Dermis microvascular lymphatic vessel endothelial cell (primary cell): ENCODE data around the gene TXLNA. TPM values are rescaled to one million over a fixed set of nuclear protein-coding genes. Genes with fewer than 3 reads are reported as not detected.
A peak's percentile ranks its signal among the peaks of the same experiment; 100 is the strongest.
"Not testable (repeated sequence)": the region's sequence is repeated elsewhere in the genome, so short reads cannot be mapped to it uniquely, and the experiment has no call there.

Source experiments
- DNase-seq, 2 donors: peaks; one replicate each; pipeline versions ENCODE4 v3.0.0 to v3.0.0-alpha.2; 2010; ENCODE audit warnings: low read depth in 2 of 2
- total RNA-seq: library from RNA; depleted of rRNA; stranded (reverse); fragments of >200 nt; gene quantifications from 2 replicates; pipeline ENCODE4 v1.2.1, GENCODE V29; 2014

TXLNA gene
- total RNA-seq: 57.6 and 68.0 TPM in 2 replicates

GRCh38 chr1:32179443-32180185 is at the start of gene TXLNA:
Gene TXLNA, plus strand, starts transcription at chr1:32179675. Its CDS starts 671 bp downstream, at chr1:32180346.
- peak; percentile 79 to 94 for DNase-seq

- DNase-seq: not testable (repeated sequence)
Observed at GRCh38 chr1:32133950-32134280, 45.6 kb upstream of the TXLNA start.

GRCh38 chr1:32137111-32137510 is 42.4 kb upstream of the TXLNA start:
- no peak for DNase-seq

GRCh38 chr1:32138965-32139364 is 40.5 kb upstream of the TXLNA start:
- DNase-seq: peak in 1 of 2 donors; percentile 21

- peak in 1 of 2 donors; percentile 28 for DNase-seq
Observed at GRCh38 chr1:32142446-32143301, 36.8 kb upstream of the TXLNA start.

GRCh38 chr1:32143302-32143695 is 36.2 kb upstream of the TXLNA start:
- not testable (repeated sequence) for DNase-seq

- no peak for DNase-seq
Observed at GRCh38 chr1:32144033-32144432, 35.4 kb upstream of the TXLNA start.

- not testable (repeated sequence) for DNase-seq
Observed at GRCh38 chr1:32147799-32148198, 31.7 kb upstream of the TXLNA start.

- no peak for DNase-seq
Observed at GRCh38 chr1:32150847-32151246, 28.6 kb upstream of the TXLNA start.

- DNase-seq: peak in 1 of 2 donors; percentile 5
Observed at GRCh38 chr1:32151319-32151787, 28.1 kb upstream of the TXLNA start.

GRCh38 chr1:32159189-32159588 is 20.3 kb upstream of the TXLNA start:
- DNase-seq: no peak

GRCh38 chr1:32163405-32163804 is 16.1 kb upstream of the TXLNA start:
- DNase-seq: no peak

GRCh38 chr1:32165633-32166032 is 13.8 kb upstream of the TXLNA start:
- DNase-seq: not testable (repeated sequence)

GRCh38 chr1:32170991-32171390 is 8.5 kb upstream of the TXLNA start:
- no peak for DNase-seq

GRCh38 chr1:32172621-32173245 is 6.7 kb upstream of the TXLNA start:
- peak in 1 of 2 donors; percentile 64 for DNase-seq

GRCh38 chr1:32178380-32179192 is 889 bp upstream of the TXLNA start:
- no peak for DNase-seq

- DNase-seq: no peak
Observed at GRCh38 chr1:32179193-32179442, 357 bp upstream of the TXLNA start.

GRCh38 chr1:32180186-32181060 is 948 bp downstream of the TXLNA start:
- peak in 1 of 2 donors; percentile 53 for DNase-seq

- DNase-seq: no peak
Observed at GRCh38 chr1:32181065-32181464, 1.6 kb downstream of the TXLNA start.

- DNase-seq: no peak
Observed at GRCh38 chr1:32181563-32181962, 2.1 kb downstream of the TXLNA start.

GRCh38 chr1:32182060-32182459 is 2.6 kb downstream of the TXLNA start:
- no peak for DNase-seq
